Keratinocyte (primary cell): ENCODE measurements around the gene TCEANC2. TPM values are rescaled to one million over a fixed set of nuclear protein-coding genes. Genes with fewer than 3 reads are reported as not detected.
"Not testable (repeated sequence)": the region's sequence is repeated elsewhere in the genome, so short reads cannot be mapped to it uniquely, and the experiment has no call there.

Source experiments
- DNase-seq: peaks from one replicate; pipeline ENCODE4 v3.0.0-alpha.2; 2011; ENCODE audit warnings: low read depth, missing footprints, low spot score
- FAIRE-seq: peaks from 2 replicates; lab custom pipeline; 2011; peaks lifted over from hg19 to GRCh38; lab: Jason Lieb, UNC
- H2AFZ ChIP-seq: 2 replicates; pipeline ENCODE4 v1.6.0; 2012; ENCODE audit warnings: low read length, control low read depth, inconsistent platforms; ENCODE audit not compliant: control insufficient read depth
- H3K27ac ChIP-seq: 2 replicates; pipeline ENCODE4 v1.5.1; 2011; ENCODE audit warnings: low read length; ENCODE audit not compliant: control insufficient read depth, insufficient read depth
- H3K27me3 ChIP-seq: 3 replicates; pipeline ENCODE4 v1.6.0; 2011; ENCODE audit warnings: low read length; ENCODE audit not compliant: control insufficient read depth, insufficient read depth; ENCODE audit errors: extremely low read depth
- H3K36me3 ChIP-seq, 2 experiments: 2 replicates in 1 of 2; 3 replicates in 1 of 2; pipeline ENCODE4 v1.5.1; 2011; ENCODE audit warnings: low read length in 2 of 2, mild to moderate bottlenecking in 1 of 2; ENCODE audit not compliant: control insufficient read depth in 2 of 2, insufficient read depth in 2 of 2; ENCODE audit errors: extremely low read depth in 1 of 2
- H3K4me1 ChIP-seq: 3 replicates; pipeline ENCODE4 v1.5.1; 2011; ENCODE audit warnings: low read length; ENCODE audit not compliant: control insufficient read depth, insufficient read depth; ENCODE audit errors: extremely low read depth
- H3K4me2 ChIP-seq: 3 replicates; pipeline ENCODE4 v1.6.0; 2011; ENCODE audit warnings: low read depth, low read length; ENCODE audit not compliant: control insufficient read depth, insufficient read depth; ENCODE audit errors: extremely low read depth
- H3K4me3 ChIP-seq, 3 experiments: fragments of 200-600 bp in 1 of 3; sonication (generic) in 1 of 3; 2 replicates in 2 of 3; 3 replicates in 1 of 3; pipeline ENCODE4 v1.5.1; 2011 to 2016; ENCODE audit warnings: low read length in 3 of 3, mild to moderate bottlenecking in 3 of 3, control low read depth in 2 of 3, inconsistent platforms in 1 of 3, low read depth in 1 of 3, mixed read lengths in 1 of 3, mixed run types in 1 of 3, moderate library complexity in 1 of 3; ENCODE audit not compliant: control insufficient read depth in 2 of 3, insufficient read depth in 2 of 3; ENCODE audit errors: extremely low read depth in 1 of 3
- H3K79me2 ChIP-seq: 2 replicates; pipeline ENCODE4 v1.6.0; 2012; ENCODE audit warnings: low read length; ENCODE audit not compliant: control insufficient read depth, insufficient read depth
- H3K9ac ChIP-seq: 3 replicates; pipeline ENCODE4 v1.6.0; 2011; ENCODE audit warnings: low read length; ENCODE audit not compliant: control insufficient read depth, insufficient read depth; ENCODE audit errors: extremely low read depth
- H3K9me1 ChIP-seq: 3 replicates; pipeline ENCODE4 v1.6.0; 2011; ENCODE audit warnings: low read length; ENCODE audit not compliant: control insufficient read depth, insufficient read depth; ENCODE audit errors: extremely low read depth
- H3K9me3 ChIP-seq: 2 replicates; pipeline ENCODE4 v1.5.1; 2012; ENCODE audit warnings: low read depth, low read length; ENCODE audit not compliant: control insufficient read depth
- H4K20me1 ChIP-seq: 3 replicates; pipeline ENCODE4 v1.6.0; 2011; ENCODE audit warnings: low read length; ENCODE audit not compliant: control insufficient read depth, insufficient read depth; ENCODE audit errors: extremely low read depth
- CTCF ChIP-seq, 3 experiments: IDR thresholded peaks in 1 of 3; conservative IDR thresholded peaks in 1 of 3; optimal IDR thresholded peaks in 1 of 3; 2 replicates in 2 of 3; 3 replicates in 1 of 3; pipeline versions ENCODE3 to v1.5.1; 2011; ENCODE audit warnings: low read length in 3 of 3, mild to moderate bottlenecking in 3 of 3, moderate library complexity in 2 of 3, control low read depth in 1 of 3, inconsistent platforms in 1 of 3; ENCODE audit not compliant: insufficient read depth in 2 of 3; ENCODE audit errors: extremely low read depth in 1 of 3
- EZH2 ChIP-seq: IDR thresholded peaks from one replicate; pipeline ENCODE4 v1.6.1; 2012; ENCODE audit warnings: inconsistent platforms, mild to moderate bottlenecking, low read length, moderate library complexity
- dilution Hi-C: fragments of 300-500 bp; cut with MboI; formaldehyde crosslinking; loops from one replicate; pipeline ENCODE4 v1.7.0; 2020; ENCODE audit warnings: low sequenced_read_pairs; ENCODE audit not compliant: extremely low pct_ligation_motif_present
- polyA plus RNA-seq, 5 experiments: library from polyadenylated mRNA; depleted of rRNA in 3 of 5; stranded (reverse) in 3 of 5; stranded (forward) in 1 of 5; unstranded in 1 of 5; fragments of >200 nt; gene quantifications; 1 replicate in 1 of 5; 2 replicates in 3 of 5; 3 replicates in 1 of 5; pipeline versions ENCODE4 v1.2.1 to v1.2.3, GENCODE V29; 2011 to 2012; ENCODE audit warnings: missing spikeins in 2 of 5, low read depth in 1 of 5, low replicate concordance in 1 of 5

The TCEANC2 gene
- polyA plus RNA-seq, 1 donor (not counting 4 experiments of a cell fraction or from before 2014, with no cell fraction given), result 4.3 TPM

GRCh38 chr1:54024358-54024757 is 29.1 kb upstream of the TCEANC2 start:
- no peak overlapping the region for H3K4me3 ChIP-seq
- H3K9ac ChIP-seq, result no peak overlapping the region
- TF ChIP-seq EZH2, result no peak
- TF ChIP-seq CTCF (optimal IDR thresholded peaks at IDR 0.05 in 1 of 3, IDR thresholded peaks at IDR 0.05 in 1 of 3, conservative IDR thresholded peaks at IDR 0.05 in 1 of 3; ENCODE audit: extremely low read depth in 1 of 3, insufficient read depth in 2 of 3, low read length in 3 of 3), result no peak
- H2AFZ ChIP-seq, result no peak overlapping the region
- FAIRE-seq (no peak), DNase-seq (no peak)
- H3K4me1 ChIP-seq, result no peaks in the 10 kb centered on the region
- no peak overlapping the region for H3K27ac ChIP-seq
- H4K20me1 ChIP-seq, result no peaks in the 10 kb centered on the region
- no peaks in the 10 kb centered on the region for H3K79me2 ChIP-seq
- H3K9me1 ChIP-seq, result no peaks in the 10 kb centered on the region
- H3K9me3 ChIP-seq, result no peaks in the 10 kb centered on the region
- no peaks in the 10 kb centered on the region for H3K36me3 ChIP-seq
- no peak overlapping the region for H3K4me2 ChIP-seq
- no peaks in the 10 kb centered on the region for H3K27me3 ChIP-seq
- dilution Hi-C loops, result no loop called here

- H3K9me1 ChIP-seq, DNase-seq, H2AFZ ChIP-seq, FAIRE-seq, dilution Hi-C loops, H4K20me1 ChIP-seq, H3K36me3 ChIP-seq, H3K9ac ChIP-seq, H3K4me3 ChIP-seq, H3K27ac ChIP-seq, H3K4me1 ChIP-seq, H3K4me2 ChIP-seq, H3K9me3 ChIP-seq, H3K79me2 ChIP-seq, H3K27me3 ChIP-seq: not testable (repeated sequence)
Measured at GRCh38 chr1:54024811-54025210, 28.6 kb upstream of the TCEANC2 start.

- Histone ChIP-seq H3K4me2 (no peak overlapping the region), H3K9ac (no peak overlapping the region), H3K9me1 (no peaks in the 10 kb centered on the region), H3K36me3 (no peaks in the 10 kb centered on the region), H3K4me1 (no peaks in the 10 kb centered on the region), H3K27ac (no peak overlapping the region), H3K27me3 (no peaks in the 10 kb centered on the region), H3K4me3 (no peak overlapping the region), H4K20me1 (no peaks in the 10 kb centered on the region), H3K79me2 (no peaks in the 10 kb centered on the region), H3K9me3 (no peaks in the 10 kb centered on the region), H2AFZ (no peak overlapping the region)
- dilution Hi-C loops, result no loop called here
- FAIRE-seq (no peak), DNase-seq (no peak)
- TF ChIP-seq EZH2, result no peak
- no peak for TF ChIP-seq CTCF (optimal IDR thresholded peaks at IDR 0.05 in 1 of 3, IDR thresholded peaks at IDR 0.05 in 1 of 3, conservative IDR thresholded peaks at IDR 0.05 in 1 of 3; ENCODE audit: extremely low read depth in 1 of 3, insufficient read depth in 2 of 3, low read length in 3 of 3)
Measured at GRCh38 chr1:54027848-54028247, 25.6 kb upstream of the TCEANC2 start.
